Measurements from ENCODE around the gene PDE6G.

PDE6G gene

GRCh38 chr17:81656835-81657234 lies 493 bp upstream of the PDE6G start:
- DNase-seq, result no peak

GRCh38 chr17:81655378-81656117 lies 794 bp downstream of the PDE6G start:
- DNase-seq, result no peak

DNA sequence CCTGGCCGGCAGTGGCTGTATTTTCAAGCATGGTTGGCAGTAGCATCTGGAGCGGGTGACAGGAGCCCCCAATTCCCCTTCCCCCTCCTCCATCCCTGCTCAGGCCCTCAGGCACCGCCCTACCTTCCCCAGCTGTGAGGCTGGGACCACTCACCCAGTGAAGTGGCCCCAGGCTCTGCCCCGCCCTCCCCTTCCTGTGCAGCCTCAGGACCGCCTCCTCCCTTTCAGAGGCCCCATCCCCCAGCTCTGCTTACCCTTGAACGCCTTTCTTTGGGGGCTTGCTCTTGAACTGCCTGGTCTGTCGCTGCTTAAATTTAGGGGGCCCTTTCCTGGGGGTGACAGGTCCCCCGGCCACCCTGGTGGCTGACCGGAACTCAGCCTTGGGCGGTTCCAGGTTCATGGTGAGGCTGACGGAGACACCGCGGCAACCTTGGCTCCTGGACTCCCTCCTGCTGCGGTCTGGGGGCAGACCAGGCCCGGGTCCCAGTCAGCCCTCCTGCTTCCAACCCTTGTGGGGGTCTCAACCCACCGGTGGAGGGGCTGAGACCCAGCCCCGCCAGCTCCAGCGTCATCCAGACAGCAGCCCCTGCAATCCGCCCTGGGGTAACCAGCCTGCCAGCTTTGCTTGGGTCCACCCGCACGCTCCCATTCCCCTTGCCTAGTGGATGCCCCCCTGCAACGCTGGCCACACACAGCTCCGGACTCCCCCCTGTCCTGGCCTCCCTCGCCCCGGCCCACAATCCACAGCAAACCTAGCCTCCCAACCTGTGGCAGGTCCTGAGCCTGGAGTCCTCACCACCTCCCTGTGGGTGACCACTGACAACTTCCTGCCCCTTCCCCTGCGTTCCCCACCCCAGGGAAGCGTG lies 3.2 kb downstream of the PDE6G start:
- no peak for DNase-seq

- no peak for DNase-seq
These were observed 4.7 kb downstream of the PDE6G start for GRCh38 chr17:81651692-81652091.

- no peak for DNase-seq
These were observed 5.4 kb downstream of the PDE6G start for GRCh38 chr17:81650951-81651350.

DNA sequence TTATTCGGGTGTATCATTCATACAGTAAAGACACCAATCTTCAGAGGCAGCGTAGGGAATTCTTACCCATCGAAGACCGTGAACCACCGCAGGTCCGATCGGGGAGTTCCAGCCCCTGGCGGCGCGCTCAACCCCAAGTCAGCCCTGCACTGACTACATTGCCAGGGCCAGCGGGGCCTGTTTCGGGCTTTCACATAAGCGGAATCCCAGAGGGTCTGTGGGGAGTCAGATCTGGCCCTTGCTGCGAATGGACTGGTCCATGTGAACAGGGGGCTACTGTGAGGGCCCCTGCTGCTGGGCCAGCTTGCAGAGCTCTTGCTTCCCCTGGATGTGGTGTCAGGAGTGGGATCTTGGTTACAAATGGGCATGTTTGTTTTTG lies 7.6 kb downstream of the PDE6G start:
- DNase-seq, result no peak

- no peak for DNase-seq
These were observed 8.2 kb downstream of the PDE6G start for GRCh38 chr17:81648013-81648706.

GRCh38 chr17:81647640-81648012 lies 8.7 kb downstream of the PDE6G start:
- DNase-seq, result no peak

DNA sequence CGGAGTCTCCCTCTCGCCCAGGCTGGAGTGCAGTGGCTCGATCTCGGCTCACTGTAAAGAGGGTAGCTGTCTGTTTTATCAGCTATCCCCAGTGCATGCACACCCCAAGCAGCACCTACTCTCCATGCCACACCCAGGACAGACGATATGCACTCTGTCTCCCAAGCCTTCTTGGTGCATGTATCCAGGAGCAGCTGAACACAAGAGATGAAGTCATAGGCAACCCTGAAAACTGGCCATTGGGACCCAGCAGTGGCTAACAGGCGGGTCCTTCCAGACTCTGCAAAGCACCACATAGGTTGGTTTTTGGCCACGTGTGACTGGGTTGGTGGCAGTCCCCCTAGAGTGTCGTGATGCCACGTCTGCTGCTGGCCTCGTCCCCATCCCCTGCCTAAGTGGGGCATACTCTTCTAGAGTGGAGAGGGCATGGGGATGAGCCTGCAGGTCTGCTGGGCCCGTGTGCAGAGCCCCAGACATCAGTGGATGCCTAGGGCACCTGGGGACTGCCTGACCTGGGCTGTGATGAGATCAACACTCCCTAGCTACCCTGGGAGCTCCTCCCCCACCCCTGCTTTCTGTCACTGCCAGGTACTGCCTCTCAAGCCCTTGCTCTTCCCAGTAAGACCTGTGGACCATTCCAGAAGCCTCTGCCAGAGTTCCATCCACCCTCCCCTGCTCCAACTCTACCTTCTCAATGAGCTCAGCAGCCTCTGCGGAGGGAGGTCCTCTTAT lies 9.3 kb downstream of the PDE6G start:
- no peak for DNase-seq

GRCh38 chr17:81644976-81645952 lies 11.1 kb downstream of the PDE6G start:
- no peak for DNase-seq

DNA sequence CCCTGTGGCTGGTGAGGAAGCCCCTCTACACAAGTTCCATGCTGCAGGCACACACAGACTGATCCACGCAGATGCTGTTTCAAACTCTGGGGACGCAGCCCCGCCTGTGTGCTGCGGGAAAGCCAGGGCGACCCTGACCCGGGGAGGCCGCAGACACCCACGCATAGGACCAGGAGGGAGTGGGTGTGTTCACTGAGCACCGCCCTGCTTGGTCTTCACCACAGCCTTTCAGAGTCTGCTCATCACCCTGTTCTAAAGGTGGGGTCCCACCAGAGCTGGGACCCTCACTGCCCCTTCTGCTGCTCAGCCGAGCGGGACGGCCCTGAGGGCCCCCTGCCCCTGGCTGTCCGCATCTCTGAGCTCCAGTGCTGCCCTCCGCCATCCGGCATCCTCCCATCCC lies 11.8 kb downstream of the PDE6G start:
- DNase-seq, result no peak

GRCh38 chr17:81641825-81642489 lies 14.4 kb downstream of the PDE6G start:
- DNase-seq, result no peak

GRCh38 chr17:81640011-81640410 lies 16.3 kb downstream of the PDE6G start:
- no peak for DNase-seq

DNA sequence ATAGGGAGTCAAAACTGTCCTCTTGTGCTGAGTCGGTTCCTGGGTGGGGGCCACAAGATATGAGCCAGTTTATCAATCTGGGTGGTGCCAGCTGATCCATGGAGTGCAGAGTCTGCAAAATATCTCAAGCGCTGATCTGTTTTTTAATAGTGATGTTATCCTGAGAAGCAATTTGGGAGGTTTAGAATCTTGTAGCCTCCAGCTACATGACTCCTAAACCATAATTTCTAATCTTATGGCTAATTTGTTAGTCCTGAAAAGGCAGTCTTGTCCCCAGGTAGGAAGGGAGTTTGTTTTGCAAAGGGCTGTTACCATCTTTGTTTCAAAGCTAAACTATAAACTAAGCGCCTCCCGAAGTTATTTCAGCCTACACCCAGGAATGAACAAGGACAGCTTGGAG lies 17.7 kb downstream of the PDE6G start:
- no peak for DNase-seq

- peak; percentile 84 for DNase-seq
These were observed 19.6 kb downstream of the PDE6G start, which contains the start of the genes NPLOC4 and TSPAN10 for GRCh38 chr17:81636505-81637288. NPLOC4 (minus strand) TSS chr17:81637112; CDS start chr17:81636930, 182 bp downstream. TSPAN10 (plus strand) TSS chr17:81637196; CDS start chr17:81642413, 5,217 bp downstream.

- no peak for DNase-seq
These were observed 20.3 kb downstream of the PDE6G start for GRCh38 chr17:81635973-81636504.

- no peak for DNase-seq
These were observed 20.9 kb downstream of the PDE6G start for GRCh38 chr17:81635431-81635830.

- no peak for DNase-seq
These were observed 24.9 kb downstream of the PDE6G start for GRCh38 chr17:81631482-81631881.

- no peak for DNase-seq
These were observed 26.1 kb downstream of the PDE6G start for GRCh38 chr17:81630274-81630673.

Measured in activated CD8-positive, alpha-beta memory T cell treated with anti-CD3 and anti-CD28 coated beads, Interleukin-2, amount 50 U/mL, for 4 hours (primary cell).